ENCODE data around the gene EID2. TPM values are rescaled to one million over a fixed set of nuclear protein-coding genes. Genes with fewer than 3 reads are reported as not detected.

Gene EID2
- total and polyA plus RNA-seq, 2 of the 8 experiments (the other 6 are each of a cell fraction or from before 2014, with no cell fraction given): 7.8 to 29.6 TPM

- Histone ChIP-seq H3K23ac (ENCODE audit: insufficient read length) (no peak overlapping the region), H2AK5ac (ENCODE audit: low read depth, low read length) (no peak overlapping the region), H3K9ac (replicated peaks in 1 of 4; ENCODE audit: extremely low read depth in 1 of 4, low read depth in 3 of 4, low read length in 3 of 4) (no peak overlapping the region), H3K36me3 (ENCODE audit: control insufficient read depth in 2 of 4, insufficient read depth in 4 of 4, low read length in 3 of 4) (no peaks in the 10 kb centered on the region), H3K14ac (ENCODE audit: insufficient read length) (no peak overlapping the region), H4K5ac (ENCODE audit: insufficient read length, low read depth, low read length) (no peak overlapping the region), H2BK120ac (replicated peaks; ENCODE audit: low read depth, low read length) (no peak overlapping the region), H3K79me1 (ENCODE audit: low read depth, low read length) (no peaks in the 10 kb centered on the region), H4K8ac (ENCODE audit: extremely low read depth, insufficient read depth, low read length) (no peak overlapping the region), H2BK12ac (ENCODE audit: low read depth, low read length) (no peak overlapping the region), H2BK15ac (ENCODE audit: low read length) (no peak overlapping the region), H3K27ac (ENCODE audit: low read depth, low read length) (no peak overlapping the region), H3K18ac (ENCODE audit: extremely low read depth, low read length) (no peak overlapping the region), H3K27me3 (replicated peaks in 1 of 4; ENCODE audit: control insufficient read depth in 3 of 4, extremely low read depth in 1 of 4, insufficient read depth in 3 of 4, low read length in 3 of 4) (no peaks in the 10 kb centered on the region), H4K20me1 (replicated peaks in 1 of 2; ENCODE audit: control insufficient read depth in 1 of 2, insufficient read depth in 2 of 2, low read length in 2 of 2) (no peaks in the 10 kb centered on the region), H2BK20ac (ENCODE audit: low read length) (no peak overlapping the region), H3K4ac (replicated peaks; ENCODE audit: insufficient read length, low read depth, low read length) (no peak overlapping the region), H2BK5ac (ENCODE audit: low read depth, low read length) (no peak overlapping the region), H3K9me3 (ENCODE audit: insufficient read depth in 2 of 2, low read depth in 1 of 2, low read length in 1 of 2) (no peaks in the 10 kb centered on the region), H3K79me2 (ENCODE audit: control insufficient read depth in 1 of 2, insufficient read depth in 2 of 2, low read length in 2 of 2) (no peaks in the 10 kb centered on the region), H3K23me2 (ENCODE audit: low read depth, low read length) (no peaks in the 10 kb centered on the region), H2AFZ (ENCODE audit: low read length) (0 out of 2 replicates have a peak overlapping the region, but pooled peaks have one; percentile 14), H3K56ac (replicated peaks; ENCODE audit: insufficient read length, low read depth, low read length) (no peak overlapping the region), H3K4me2 (ENCODE audit: insufficient read depth in 1 of 2, low read depth in 2 of 2, low read length in 2 of 2) (no peak overlapping the region), H3K4me1 (replicated peaks in 1 of 4; ENCODE audit: control insufficient read depth in 3 of 4, insufficient read depth in 4 of 4, low read length in 3 of 4) (no peaks in the 10 kb centered on the region; a peak in 1 of 7 replicates), H3K4me3 (ENCODE audit: extremely low read depth in 1 of 4, insufficient read depth in 2 of 4, low read depth in 3 of 4, low read length in 4 of 4) (no peak overlapping the region), H4K91ac (replicated peaks; ENCODE audit: insufficient read length, low read length) (no peak overlapping the region)
- TF ChIP-seq SIRT6 (IDR thresholded peaks at IDR 0.05; ENCODE audit: low read length): no peak
- TF ChIP-seq TEAD4 (IDR thresholded peaks at IDR 0.05; ENCODE audit: low read depth, low read length): no peak
- no peak for TF ChIP-seq TBP (IDR thresholded peaks at IDR 0.05; ENCODE audit: low read depth, low read length)
- no peak for TF ChIP-seq EGR1 (IDR thresholded peaks at IDR 0.05; ENCODE audit: borderline replicate concordance, low read depth, low read length)
- no peak for TF ChIP-seq EZH2 (IDR thresholded peaks at IDR 0.05; ENCODE audit: low read depth, low read length, severe bottlenecking)
- no peak for TF ChIP-seq JUN (IDR thresholded peaks at IDR 0.05; ENCODE audit: low read depth, low read length)
- TF ChIP-seq CBX5 (IDR thresholded peaks at IDR 0.05; ENCODE audit: low read depth, low read length): no peak
- no peak for TF ChIP-seq JUND (IDR thresholded peaks at IDR 0.05; ENCODE audit: low read length)
- TF ChIP-seq EP300 (IDR thresholded peaks at IDR 0.05; ENCODE audit: borderline replicate concordance in 1 of 2, low read depth in 2 of 2, low read length in 2 of 2): no peak
- no peak for TF ChIP-seq USF2 (IDR thresholded peaks at IDR 0.05; ENCODE audit: low read length)
- no peak for TF ChIP-seq TAF7 (optimal IDR thresholded peaks at IDR 0.05; ENCODE audit: borderline replicate concordance, low read depth, low read length)
- POLR2A ChIA-PET (ENCODE audit: partially characterized antibody): no interaction called here
- WGBS, 2 experiments (ENCODE audit: extremely low coverage in 1 of 2, insufficient coverage in 1 of 2, insufficient read length in 1 of 2, insufficient replicate concordance in 2 of 2, low coverage in 1 of 2, low lambda C conversion rate in 2 of 2, missing lambda C conversion rate in 1 of 2): 93% methylated on average over 5 of the region's 5 CpGs; no CpG with 5 or more reads in 1 of the 2 experiments
- CTCF ChIA-PET (ENCODE audit: partially characterized antibody): interaction anchor here (1.0 to 6.8 kb wide), 4 partner anchors 76 to 221 kb away, joined by 3 to 108 read pairs (median 18); no protein-coding TSS in a partner anchor
- no peak for DNase-seq (ENCODE audit: low read depth in 1 of 2, low spot score in 2 of 2)
- no peak for FAIRE-seq
Observed at GRCh38 chr19:39550197-39550596, 10.2 kb upstream of the EID2 start.
